Stomach (tissue), 9 donors: ENCODE data around the gene RNF135. TPM values are rescaled to one million over a fixed set of nuclear protein-coding genes. Genes with fewer than 3 reads are reported as not detected.

ENCODE experiments used
- DNase-seq, 2 donors: peaks; one replicate each; pipeline versions ENCODE4 v3.0.0 to v3.0.0-alpha.2; 2013 to 2019
- H3K27ac ChIP-seq, 5 donors: fragments of 200-600 bp in 4 of 5; sonication (generic) in 4 of 5; one replicate each; pipeline ENCODE4 v1.5.1; 2013 to 2019; ENCODE audit warnings: mild to moderate bottlenecking in 1 of 5, moderate library complexity in 1 of 5
- H3K27me3 ChIP-seq, 3 donors: fragments of 200-600 bp; sonication (generic); one replicate each; pipeline ENCODE4 v1.5.1; 2017 to 2019; ENCODE audit warnings: mixed run types in 1 of 3
- H3K36me3 ChIP-seq, 4 donors: fragments of 200-600 bp; sonication (generic); 1 replicate in 3 of 4; 2 replicates in 1 of 4; pipeline ENCODE4 v1.5.1; 2016 to 2019
- H3K4me1 ChIP-seq, 4 donors: fragments of 200-600 bp; sonication (generic); one replicate each; pipeline ENCODE4 v1.5.1; 2016 to 2019
- H3K4me3 ChIP-seq, 4 donors: fragments of 200-600 bp; sonication (generic) in 3 of 4; one replicate each; pipeline ENCODE4 v1.5.1; 2016 to 2019; ENCODE audit warnings: mild to moderate bottlenecking in 1 of 4
- H3K9me3 ChIP-seq, 4 donors: fragments of 200-600 bp; sonication (generic); one replicate each; pipeline ENCODE4 v1.5.1; 2016 to 2019
- EP300 ChIP-seq: sonication (generic); formaldehyde crosslinking; IDR thresholded peaks from one replicate; pipeline ENCODE4 v1.6.1; 2017; ENCODE audit warnings: antibody characterized with exemption
- POLR2A ChIP-seq, 4 donors: fragments of 450-650 bp; IDR thresholded peaks; one replicate each; pipeline ENCODE4 v1.6.1; 2016; ENCODE audit warnings: antibody characterized with exemption in 4 of 4, control low read depth in 2 of 4, mild to moderate bottlenecking in 1 of 4, moderate library complexity in 1 of 4
- POLR2AphosphoS5 ChIP-seq, 3 donors: sonication (generic); formaldehyde crosslinking; IDR thresholded peaks; one replicate each; pipeline ENCODE4 v1.6.1; 2016; ENCODE audit warnings: antibody characterized with exemption in 3 of 3
- WGBS, 5 donors: extraction: QIAGEN DNeasy Blood & Tissue Kit in 3 of 5; methylation state at CpG; one replicate each; pipeline versions ENCODE4 v1.1.5 to v1.1.7; 2013 to 2018; 5-methylcytosine and 5-hydroxymethylcytosine counted together
- intact Hi-C: fragments of 100-400 bp; cut with DNase I; formaldehyde crosslinking; loops from one replicate; pipeline ENCODE4 v1.15.1; 2023; ENCODE audit warnings: low total_unique reads
- polyA plus RNA-seq, 3 donors: library from polyadenylated mRNA; stranded (reverse); fragments of 200-250 nt; gene quantifications; one replicate each; pipeline ENCODE4 v1.2.3, GENCODE V29; 2013
- total RNA-seq, 5 donors: library from RNA; depleted of rRNA; stranded (reverse); fragments of >200 nt; gene quantifications; one replicate each; pipeline versions ENCODE4 v1.1.0 to v1.2.3, GENCODE V29; 2014 to 2016
- TF ChIP-seq, protein P1 (sequence below), 7 experiments: fragments of 450-650 bp in 4 of 7; fragments of 200-600 bp in 3 of 7; sonication (generic) in 3 of 7; IDR thresholded peaks; one replicate each; pipeline ENCODE4 v1.5.1; 2016 to 2019; ENCODE audit warnings: antibody characterized with exemption in 7 of 7, control low read depth in 2 of 7, mild to moderate bottlenecking in 1 of 7
- donor health status: healthy with polysubstance abuse.
- donor health status: Bipolar disorder and iron deficiency.
- donor health status: healthy.

The RNF135 gene
- total and polyA plus RNA-seq, 8 donors, result 1.8 to 18.7 (median 10.4) TPM

DNA sequence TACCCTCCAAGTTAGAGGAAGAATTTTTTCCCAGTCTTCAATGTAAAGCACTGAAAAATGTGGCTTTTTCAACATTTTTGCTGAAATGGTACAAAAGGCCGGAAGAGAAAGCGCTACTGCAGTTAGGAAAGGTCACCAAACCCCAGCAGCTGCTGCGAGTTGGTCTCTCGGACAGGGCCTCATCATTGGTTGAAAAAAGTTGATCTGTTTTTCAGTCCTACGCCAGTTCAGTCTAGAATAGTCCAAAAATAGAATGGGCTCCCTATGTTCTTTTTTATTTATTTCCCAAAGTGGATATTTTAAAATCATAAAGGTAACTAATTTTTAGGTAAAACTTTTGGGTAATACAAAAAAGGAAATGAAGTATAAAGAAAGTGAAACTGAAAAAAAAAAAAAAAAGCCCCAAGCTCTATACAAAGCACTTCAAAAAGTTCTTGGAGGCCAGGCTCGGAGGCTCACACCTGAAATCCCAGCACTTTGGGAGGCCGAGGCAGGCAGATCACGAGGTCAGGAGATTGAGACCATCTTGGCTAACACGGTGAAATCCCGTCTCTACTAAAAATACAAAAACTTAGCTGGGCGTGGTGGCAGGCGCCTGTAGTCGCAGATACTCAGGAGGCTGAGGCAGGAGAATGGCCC lies 31.7 kb upstream of the RNF135 start:
- intact Hi-C loops, result no loop called here
- Histone ChIP-seq H3K4me1 (no peaks in the 10 kb centered on the region), H3K9me3 (no peaks in the 10 kb centered on the region), H3K27ac (peak overlapping the region in 1 of 5 donors; percentile 55), H3K27me3 (no peaks in the 10 kb centered on the region), H3K4me3 (no peak overlapping the region), H3K36me3 (no peaks in the 10 kb centered on the region)
- TF ChIP-seq POLR2A (IDR thresholded peaks at IDR 0.05) (no peak), EP300 (no peak), POLR2AphosphoS5 (IDR thresholded peaks at IDR 0.05) (no peak)
- TF ChIP-seq, protein P1, sequence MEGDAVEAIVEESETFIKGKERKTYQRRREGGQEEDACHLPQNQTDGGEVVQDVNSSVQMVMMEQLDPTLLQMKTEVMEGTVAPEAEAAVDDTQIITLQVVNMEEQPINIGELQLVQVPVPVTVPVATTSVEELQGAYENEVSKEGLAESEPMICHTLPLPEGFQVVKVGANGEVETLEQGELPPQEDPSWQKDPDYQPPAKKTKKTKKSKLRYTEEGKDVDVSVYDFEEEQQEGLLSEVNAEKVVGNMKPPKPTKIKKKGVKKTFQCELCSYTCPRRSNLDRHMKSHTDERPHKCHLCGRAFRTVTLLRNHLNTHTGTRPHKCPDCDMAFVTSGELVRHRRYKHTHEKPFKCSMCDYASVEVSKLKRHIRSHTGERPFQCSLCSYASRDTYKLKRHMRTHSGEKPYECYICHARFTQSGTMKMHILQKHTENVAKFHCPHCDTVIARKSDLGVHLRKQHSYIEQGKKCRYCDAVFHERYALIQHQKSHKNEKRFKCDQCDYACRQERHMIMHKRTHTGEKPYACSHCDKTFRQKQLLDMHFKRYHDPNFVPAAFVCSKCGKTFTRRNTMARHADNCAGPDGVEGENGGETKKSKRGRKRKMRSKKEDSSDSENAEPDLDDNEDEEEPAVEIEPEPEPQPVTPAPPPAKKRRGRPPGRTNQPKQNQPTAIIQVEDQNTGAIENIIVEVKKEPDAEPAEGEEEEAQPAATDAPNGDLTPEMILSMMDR (IDR thresholded peaks at IDR 0.05), result no peak
- DNase-seq, result peak in 1 of 2 donors; percentile 40
- 76 to 90% (median 80%) methylated on average over 13 of the region's 13 CpGs for WGBS, 5 donors

- H3K9me3 ChIP-seq, result no peaks in the 10 kb centered on the region
- peaks cover 0 to 7% (median 0%) of the 10 kb centered on the region in 4 donors for H3K36me3 ChIP-seq
- TF ChIP-seq POLR2A (IDR thresholded peaks at IDR 0.05) (no peak), EP300 (no peak), POLR2AphosphoS5 (IDR thresholded peaks at IDR 0.05) (no peak)
- TF ChIP-seq, protein P1 (IDR thresholded peaks at IDR 0.05), result no peak
- no peak overlapping the region for H3K27ac ChIP-seq
- no peak overlapping the region for H3K4me3 ChIP-seq
- DNase-seq, result no peak
- no peaks in the 10 kb centered on the region for H3K4me1 ChIP-seq
- intact Hi-C loops, result no loop called here
- WGBS, 5 donors, result 42 to 53% (median 46%) methylated on average over 4 of the region's 4 CpGs
- H3K27me3 ChIP-seq, result no peaks in the 10 kb centered on the region
These were observed 28.3 kb upstream of the RNF135 start for GRCh38 chr17:30942308-30943079.

GRCh38 chr17:30947796-30948195 lies 23.0 kb upstream of the RNF135 start:
- Histone ChIP-seq H3K4me3 (no peak overlapping the region), H3K9me3 (no peaks in the 10 kb centered on the region), H3K27ac (no peak overlapping the region), H3K27me3 (no peaks in the 10 kb centered on the region), H3K36me3 (peaks cover 0 to 7% (median 0%) of the 10 kb centered on the region in 4 donors), H3K4me1 (peaks cover 0 to 14% (median 5%) of the 10 kb centered on the region in 4 donors)
- intact Hi-C loops, result no loop called here
- DNase-seq, result no peak
- no peak for TF ChIP-seq POLR2AphosphoS5 (IDR thresholded peaks at IDR 0.05)
- TF ChIP-seq EP300, result no peak
- TF ChIP-seq POLR2A (IDR thresholded peaks at IDR 0.05), result no peak
- TF ChIP-seq, protein P1 (IDR thresholded peaks at IDR 0.05), result no peak
- WGBS, 5 donors, result 77 to 90% (median 84%) methylated on average over 5 of the region's 5 CpGs

DNA sequence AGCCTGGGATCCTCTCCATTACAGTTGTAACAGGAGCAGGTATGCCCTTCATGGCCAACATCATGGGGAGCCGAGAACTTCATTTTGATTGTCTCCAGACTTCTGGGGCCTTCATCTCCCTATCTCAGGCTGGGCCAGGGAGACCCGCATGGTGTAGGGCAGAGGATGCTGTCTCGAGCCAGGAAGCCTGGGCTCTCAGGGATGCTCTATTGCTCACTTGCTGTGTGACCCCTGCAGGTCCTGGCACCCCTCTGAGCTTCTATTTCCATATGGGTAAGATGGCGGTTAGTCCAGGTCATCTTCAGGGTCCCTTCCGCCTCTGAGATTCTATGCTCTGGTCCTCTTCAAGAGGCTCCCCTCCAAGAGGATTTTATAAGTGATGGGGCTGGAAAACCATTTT lies 20.6 kb upstream of the RNF135 start:
- Histone ChIP-seq H3K4me1 (peaks cover 0 to 31% (median 5%) of the 10 kb centered on the region in 4 donors), H3K9me3 (no peaks in the 10 kb centered on the region), H3K27ac (peak overlapping the region in 2 of 5 donors; percentile 46 to 54), H3K27me3 (no peaks in the 10 kb centered on the region), H3K4me3 (no peak overlapping the region), H3K36me3 (peaks cover 0 to 2% (median 0%) of the 10 kb centered on the region in 4 donors)
- no peak for DNase-seq
- TF ChIP-seq POLR2A (IDR thresholded peaks at IDR 0.05) (no peak), EP300 (no peak), POLR2AphosphoS5 (IDR thresholded peaks at IDR 0.05) (no peak)
- TF ChIP-seq, protein P1 (IDR thresholded peaks at IDR 0.05), result no peak
- intact Hi-C loops, result no loop called here
- WGBS, 5 donors, result 89 to 98% (median 91%) methylated on average over 4 to 5 of the region's 5 CpGs
